A549 (cell line): Measurements from ENCODE around the gene HPF1. TPM values are rescaled to one million over a fixed set of nuclear protein-coding genes. Genes with fewer than 3 reads are reported as not detected.

Experiments used
- ATAC-seq, 2 experiments: fragments of 200-7000 bp in 1 of 2; fragments of >200 bp in 1 of 2; cut with Nextera tagmentation in 1 of 2; cut with Tn5 transposase in 1 of 2; 3 replicates each; pipeline versions ENCODE4 v1.8.0 to v1.9.1; 2018 to 2020; ENCODE audit warnings: mild to moderate bottlenecking in 1 of 2, moderate library complexity in 1 of 2
- CTCF ChIA-PET: fragments of 300-600 bp; sonication (Branson Sonifier 250); formaldehyde crosslinking; extraction: SDS; loops from one replicate; lab custom pipeline; 2021; ENCODE audit warnings: antibody characterized with exemption, inconsistent platforms; lab: Yijun Ruan, JAX
- POLR2A ChIA-PET: fragments of 350-600 bp; formaldehyde crosslinking; extraction: SDS; loops from one replicate; lab custom pipeline; 2021; ENCODE audit warnings: antibody characterized with exemption, inconsistent platforms; lab: Yijun Ruan, JAX
- DNase-seq, 2 experiments: peaks; one replicate each; pipeline versions ENCODE4 v3.0.0 to v3.0.0-alpha.2; 2011 to 2016; ENCODE audit warnings: low read depth in 1 of 2, low spot score in 1 of 2
- FAIRE-seq: peaks from 2 replicates; lab custom pipeline; 2011; peaks lifted over from hg19 to GRCh38; lab: Jason Lieb, UNC
- H3K27ac ChIP-seq, 2 experiments: fragments of >200 bp; sonication (Bioruptor Twin); formaldehyde crosslinking; 3 replicates each; pipeline ENCODE4 v1.5.1; 2016 to 2017
- H3K4me1 ChIP-seq: fragments of >200 bp; sonication (Bioruptor Twin); formaldehyde crosslinking; 3 replicates; pipeline ENCODE4 v1.6.1; 2016
- H3K4me2 ChIP-seq: fragments of >200 bp; sonication (Bioruptor Twin); formaldehyde crosslinking; 3 replicates; pipeline ENCODE4 v1.6.1; 2016
- H3K4me3 ChIP-seq: fragments of >200 bp; sonication (Bioruptor Twin); formaldehyde crosslinking; 3 replicates; pipeline ENCODE4 v1.5.1; 2016
- H3K9me3 ChIP-seq: fragments of >200 bp; sonication (Bioruptor Twin); formaldehyde crosslinking; 3 replicates; pipeline ENCODE4 v1.6.1; 2016
- BCL3 ChIP-seq: fragments of >200 bp; sonication (Bioruptor Twin); formaldehyde crosslinking; IDR thresholded peaks from 3 replicates; pipeline ENCODE4 v1.6.1; 2016
- BHLHE40 ChIP-seq: IDR thresholded peaks from 2 replicates; pipeline ENCODE4 v1.6.1; 2012; ENCODE audit warnings: low read depth, low read length, inconsistent platforms
- CBX8 ChIP-seq: fragments of 200-600 bp; sonication (generic); IDR thresholded peaks from 2 replicates; pipeline ENCODE4 v1.6.1; 2016
- CHD4 ChIP-seq: fragments of 200-600 bp; sonication (generic); IDR thresholded peaks from 2 replicates; pipeline ENCODE4 v1.6.1; 2016; ENCODE audit warnings: antibody characterized with exemption, mild to moderate bottlenecking, borderline replicate concordance
- E2F6 ChIP-seq: IDR thresholded peaks from 2 replicates; pipeline ENCODE4 v1.6.1; 2012; ENCODE audit warnings: low read depth, borderline replicate concordance
- FOSB ChIP-seq: fragments of 250-450 bp; sonication (Bioruptor Pico); IDR thresholded peaks from 2 replicates; pipeline ENCODE4 v1.5.0; 2020; ENCODE audit warnings: mild to moderate bottlenecking, moderate library complexity
- HDAC2 ChIP-seq: fragments of 200-600 bp; sonication (generic); IDR thresholded peaks from 2 replicates; pipeline ENCODE4 v1.6.1; 2016
- HES2 ChIP-seq: fragments of >200 bp; sonication (Bioruptor Twin); formaldehyde crosslinking; IDR thresholded peaks from 2 replicates; pipeline ENCODE4 v1.6.1; 2016
- HEYL ChIP-seq: fragments of 250-450 bp; sonication (Bioruptor Pico); IDR thresholded peaks from 2 replicates; pipeline ENCODE4 v1.8.0; 2021; ENCODE audit warnings: mild to moderate bottlenecking, moderate library complexity
- HOXA7 ChIP-seq: fragments of 250-450 bp; sonication (Bioruptor Pico); IDR thresholded peaks from 2 replicates; pipeline ENCODE4 v1.5.0; 2020; ENCODE audit warnings: mild to moderate bottlenecking, moderate library complexity
- HOXB5 ChIP-seq: fragments of 250-450 bp; sonication (Bioruptor Pico); IDR thresholded peaks from 2 replicates; pipeline ENCODE4 v1.5.0; 2020; ENCODE audit warnings: mild to moderate bottlenecking, moderate library complexity
- JUN ChIP-seq, 2 experiments: fragments of >200 bp; sonication (Bioruptor Twin); formaldehyde crosslinking; IDR thresholded peaks; 2 replicates in 1 of 2; 3 replicates in 1 of 2; pipeline ENCODE4 v1.6.1; 2016 to 2017
- KDM5A ChIP-seq: fragments of 200-600 bp; sonication (generic); IDR thresholded peaks from 2 replicates; pipeline ENCODE4 v1.6.1; 2016; ENCODE audit warnings: antibody characterized with exemption, mild to moderate bottlenecking
- PHF8 ChIP-seq: fragments of 200-600 bp; sonication (generic); IDR thresholded peaks from 2 replicates; pipeline ENCODE4 v1.6.1; 2016; ENCODE audit warnings: low read depth, mild to moderate bottlenecking, antibody characterized with exemption, moderate library complexity, borderline replicate concordance
- POLR2A ChIP-seq: IDR thresholded peaks from 2 replicates; pipeline ENCODE4 v1.6.1; 2012; ENCODE audit warnings: mild to moderate bottlenecking, low read length
- POLR2AphosphoS2 ChIP-seq: conservative IDR thresholded peaks from 2 replicates; pipeline ENCODE4 v1.6.1; 2012; ENCODE audit warnings: low read length, improper control_type of control experiment, inconsistent platforms
- RCOR1 ChIP-seq: fragments of 150-350 bp; IDR thresholded peaks from 2 replicates; pipeline ENCODE4 v1.6.1; 2014; ENCODE audit warnings: antibody characterized with exemption, low read length, low read depth
- REST ChIP-seq: fragments of 200-600 bp; sonication (generic); IDR thresholded peaks from 2 replicates; pipeline ENCODE4 v1.6.1; 2016; ENCODE audit warnings: antibody characterized with exemption, mild to moderate bottlenecking, moderate library complexity
- RFX5 ChIP-seq: fragments of 450-650 bp; IDR thresholded peaks from 2 replicates; pipeline ENCODE4 v1.7.1; 2014; ENCODE audit warnings: antibody characterized with exemption, mild to moderate bottlenecking, moderate library complexity
- RNF2 ChIP-seq: fragments of 200-600 bp; sonication (generic); IDR thresholded peaks from 2 replicates; pipeline ENCODE4 v1.6.1; 2016; ENCODE audit warnings: low read depth, mild to moderate bottlenecking, antibody characterized with exemption, moderate library complexity, borderline replicate concordance
- SMC3 ChIP-seq: fragments of >200 bp; sonication (Bioruptor Twin); formaldehyde crosslinking; IDR thresholded peaks from 3 replicates; pipeline ENCODE4 v1.6.1; 2018; ENCODE audit warnings: inconsistent platforms
- ZC3H11A ChIP-seq: fragments of 450-650 bp; IDR thresholded peaks from 2 replicates; pipeline ENCODE4 v1.6.1; 2014; ENCODE audit warnings: antibody characterized with exemption, mild to moderate bottlenecking
- ZSCAN20 ChIP-seq: fragments of 250-450 bp; sonication (Bioruptor Pico); IDR thresholded peaks from 2 replicates; pipeline ENCODE4 v1.8.0; 2022; ENCODE audit warnings: mild to moderate bottlenecking, moderate library complexity
- WGBS: methylation state at CpG from one replicate; pipeline ENCODE4 v1.1.6; 2017; ENCODE audit errors: missing lambda C conversion rate; 5-methylcytosine and 5-hydroxymethylcytosine counted together
- polyA plus RNA-seq, 4 experiments: library from polyadenylated mRNA; depleted of rRNA in 3 of 4; stranded (reverse); fragments of >200 nt; fragmentation: RNase III in 1 of 4; extraction: RNeasy Plus Mini Kit Qiagen cat#74134 plus additional on column Dnase treatment in 1 of 4; gene quantifications; 2 replicates in 3 of 4; 3 replicates in 1 of 4; pipeline ENCODE4 v1.2.3, GENCODE V29; 2011 to 2017
- TF ChIP-seq, protein P1 (sequence below): fragments of 250-450 bp; sonication (Bioruptor Pico); IDR thresholded peaks from 2 replicates; pipeline ENCODE4 v1.5.0; 2020; ENCODE audit warnings: low read depth, mild to moderate bottlenecking, moderate library complexity
- TF ChIP-seq, protein P2 (sequence below): fragments of 150-350 bp; IDR thresholded peaks from 2 replicates; pipeline ENCODE4 v1.6.1; 2014; ENCODE audit warnings: low read depth, mild to moderate bottlenecking, low read length

HPF1 gene
- polyA plus RNA-seq, 2 of the 4 experiments (the other 2 are of a cell fraction) = 23.4 to 33.7 TPM

DNA sequence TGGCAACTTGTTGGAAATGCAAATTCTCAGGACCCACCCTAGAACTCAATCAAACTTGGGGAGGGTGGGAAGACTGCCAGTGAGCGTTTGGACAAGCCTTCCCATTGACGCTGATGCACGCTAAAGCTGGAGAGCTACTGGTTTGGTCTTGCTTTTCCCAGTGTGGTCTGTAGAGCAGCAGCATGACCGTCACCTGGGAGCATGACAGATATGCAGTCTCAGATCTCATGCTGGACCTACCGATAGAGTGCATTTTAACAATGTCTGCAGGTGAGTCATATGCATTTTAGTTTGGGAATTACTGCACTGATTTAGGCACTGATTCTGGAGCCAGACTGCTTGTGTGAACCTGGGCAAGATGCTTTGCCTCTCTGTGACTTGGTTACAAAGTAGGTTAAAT is 27.2 kb downstream of the HPF1 start:
- Histone ChIP-seq H3K4me3 (no peak overlapping the region), H3K9me3 (no peaks in the 10 kb centered on the region), H3K27ac (no peak overlapping the region), H3K4me1 (no peaks in the 10 kb centered on the region), H3K4me2 (no peak overlapping the region)
- CTCF ChIA-PET = interaction anchor here (1.9 kb wide), 1 partner anchor 118 kb away, joined by 4 read pairs; the partner anchor contains the start of gene NEK1
- no peak for DNase-seq
- POLR2A ChIA-PET = no interaction called here
- 79% methylated on average over 4 of the region's 5 CpGs for WGBS
- ATAC-seq = no peak
- TF ChIP-seq HDAC2 (no peak), RNF2 (no peak), KDM5A (no peak), JUN (IDR thresholded peaks at IDR 0.05) (no peak), PHF8 (no peak), HEYL (CRISPR knock-in tag) (no peak), E2F6 (no peak), HOXA7 (CRISPR knock-in tag) (no peak), HOXB5 (CRISPR knock-in tag) (no peak), FOSB (CRISPR knock-in tag) (no peak), POLR2A (no peak), HES2 (no peak), SMC3 (no peak), BHLHE40 (no peak), POLR2AphosphoS2 (no peak)
- no peak for FAIRE-seq

- CTCF ChIA-PET = no interaction called here
- ATAC-seq (no peak), FAIRE-seq (no peak)
- H3K9me3 ChIP-seq = no peaks in the 10 kb centered on the region
- H3K27ac ChIP-seq = no peak overlapping the region
- H3K4me3 ChIP-seq = no peak overlapping the region
- H3K4me1 ChIP-seq = no peaks in the 10 kb centered on the region
- TF ChIP-seq JUN (IDR thresholded peaks at IDR 0.05) (no peak), ZC3H11A (no peak), POLR2AphosphoS2 (no peak)
- TF ChIP-seq, all 56 proteins: peak for 0
- POLR2A ChIA-PET = no interaction called here
- no peak overlapping the region for H3K4me2 ChIP-seq
- no peak for DNase-seq
Observed at GRCh38 chr4:169727616-169728015, 30.1 kb downstream of the HPF1 start.

GRCh38 chr4:169724260-169724659 is 33.5 kb downstream of the HPF1 start:
- DNase-seq (no peak), FAIRE-seq (no peak)
- TF ChIP-seq HOXA7 (CRISPR knock-in tag) (no peak), POLR2A (no peak), ZSCAN20 (CRISPR knock-in tag) (no peak), FOSB (CRISPR knock-in tag) (no peak), PHF8 (no peak), RFX5 (no peak), BCL3 (no peak), KDM5A (no peak), CHD4 (no peak), RCOR1 (no peak), CBX8 (no peak), REST (no peak)
- TF ChIP-seq, protein P1, sequence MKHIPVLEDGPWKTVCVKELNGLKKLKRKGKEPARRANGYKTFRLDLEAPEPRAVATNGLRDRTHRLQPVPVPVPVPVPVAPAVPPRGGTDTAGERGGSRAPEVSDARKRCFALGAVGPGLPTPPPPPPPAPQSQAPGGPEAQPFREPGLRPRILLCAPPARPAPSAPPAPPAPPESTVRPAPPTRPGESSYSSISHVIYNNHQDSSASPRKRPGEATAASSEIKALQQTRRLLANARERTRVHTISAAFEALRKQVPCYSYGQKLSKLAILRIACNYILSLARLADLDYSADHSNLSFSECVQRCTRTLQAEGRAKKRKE (CRISPR knock-in tag) = no peak
- TF ChIP-seq, protein P2, sequence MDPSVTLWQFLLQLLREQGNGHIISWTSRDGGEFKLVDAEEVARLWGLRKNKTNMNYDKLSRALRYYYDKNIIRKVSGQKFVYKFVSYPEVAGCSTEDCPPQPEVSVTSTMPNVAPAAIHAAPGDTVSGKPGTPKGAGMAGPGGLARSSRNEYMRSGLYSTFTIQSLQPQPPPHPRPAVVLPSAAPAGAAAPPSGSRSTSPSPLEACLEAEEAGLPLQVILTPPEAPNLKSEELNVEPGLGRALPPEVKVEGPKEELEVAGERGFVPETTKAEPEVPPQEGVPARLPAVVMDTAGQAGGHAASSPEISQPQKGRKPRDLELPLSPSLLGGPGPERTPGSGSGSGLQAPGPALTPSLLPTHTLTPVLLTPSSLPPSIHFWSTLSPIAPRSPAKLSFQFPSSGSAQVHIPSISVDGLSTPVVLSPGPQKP = no peak
- TF ChIP-seq, all 56 proteins: peak for 0
- no peak overlapping the region for H3K4me2 ChIP-seq
- 71% methylated on average over 2 of the region's 2 CpGs for WGBS
- POLR2A ChIA-PET = interaction anchor here (0.6 kb wide), 1 partner anchor 357 kb away, joined by 4 read pairs; no protein-coding TSS in a partner anchor
- H3K4me3 ChIP-seq = no peak overlapping the region
- no peaks in the 10 kb centered on the region for H3K4me1 ChIP-seq
- no peaks in the 10 kb centered on the region for H3K9me3 ChIP-seq
- CTCF ChIA-PET = interaction anchor here (0.9 kb wide), 1 partner anchor 68 kb away, joined by 3 read pairs; no protein-coding TSS in a partner anchor
- H3K27ac ChIP-seq = no peak overlapping the region
- ATAC-seq = no peak; a peak in 1 of 6 replicates
